Activated CD8-positive, alpha-beta T cell treated with anti-CD3 and anti-CD28 coated beads, Interleukin-2, amount 10 ng/mL, durations not matched to agents 7 days and 5 days (primary cell): ENCODE measurements around the gene HS6ST1. TPM values are rescaled to one million over a fixed set of nuclear protein-coding genes. Genes with fewer than 3 reads are reported as not detected.
A peak's percentile ranks its signal among the peaks of the same experiment; 100 is the strongest.

ENCODE experiments used
- ATAC-seq: fragments of 150-1000 bp; cut with Tn5 transposase; one replicate; pipeline ENCODE4 v1.10.0; 2021; ENCODE audit warnings: moderate library complexity
- CTCF ChIA-PET: fragments of 350-600 bp; sonication (Branson Sonifier 250); formaldehyde crosslinking; loops from one replicate; lab custom pipeline; 2021; ENCODE audit warnings: antibody characterized with exemption; lab: Charles Lee
- POLR2A ChIA-PET: fragments of 350-600 bp; sonication (Branson Sonifier 250); formaldehyde crosslinking; loops from one replicate; lab custom pipeline; 2021; ENCODE audit warnings: antibody characterized with exemption; lab: Charles Lee
- DNase-seq: peaks from one replicate; pipeline ENCODE4 v3.0.0-alpha.2; 2020
- H3K27ac Mint-ChIP-seq: one replicate; pipeline ENCODE4 v1.8.0; 2021; ENCODE audit warnings: mild to moderate bottlenecking, mixed read lengths
- H3K27me3 Mint-ChIP-seq: one replicate; pipeline ENCODE4 v1.8.0; 2021; ENCODE audit warnings: low read depth, mixed read lengths
- H3K36me3 Mint-ChIP-seq: one replicate; pipeline ENCODE4 v1.8.0; 2021; ENCODE audit warnings: low read depth, mixed read lengths
- H3K4me1 Mint-ChIP-seq: one replicate; pipeline ENCODE4 v1.8.0; 2021; ENCODE audit warnings: low read depth, mixed read lengths
- H3K4me3 Mint-ChIP-seq: one replicate; pipeline ENCODE4 v1.8.0; 2021; ENCODE audit warnings: mild to moderate bottlenecking, mixed read lengths
- H3K9me3 Mint-ChIP-seq: one replicate; pipeline ENCODE4 v1.8.0; 2022; ENCODE audit warnings: mixed read lengths; ENCODE audit not compliant: insufficient read depth
- total RNA-seq, 2 experiments: library from RNA; stranded (reverse); gene quantifications; one replicate each; pipeline ENCODE4 v1.2.3, GENCODE V29; 2021

The HS6ST1 gene
- total RNA-seq, 2 experiments from 2014 or later: 7.1 to 8.1 TPM

DNA sequence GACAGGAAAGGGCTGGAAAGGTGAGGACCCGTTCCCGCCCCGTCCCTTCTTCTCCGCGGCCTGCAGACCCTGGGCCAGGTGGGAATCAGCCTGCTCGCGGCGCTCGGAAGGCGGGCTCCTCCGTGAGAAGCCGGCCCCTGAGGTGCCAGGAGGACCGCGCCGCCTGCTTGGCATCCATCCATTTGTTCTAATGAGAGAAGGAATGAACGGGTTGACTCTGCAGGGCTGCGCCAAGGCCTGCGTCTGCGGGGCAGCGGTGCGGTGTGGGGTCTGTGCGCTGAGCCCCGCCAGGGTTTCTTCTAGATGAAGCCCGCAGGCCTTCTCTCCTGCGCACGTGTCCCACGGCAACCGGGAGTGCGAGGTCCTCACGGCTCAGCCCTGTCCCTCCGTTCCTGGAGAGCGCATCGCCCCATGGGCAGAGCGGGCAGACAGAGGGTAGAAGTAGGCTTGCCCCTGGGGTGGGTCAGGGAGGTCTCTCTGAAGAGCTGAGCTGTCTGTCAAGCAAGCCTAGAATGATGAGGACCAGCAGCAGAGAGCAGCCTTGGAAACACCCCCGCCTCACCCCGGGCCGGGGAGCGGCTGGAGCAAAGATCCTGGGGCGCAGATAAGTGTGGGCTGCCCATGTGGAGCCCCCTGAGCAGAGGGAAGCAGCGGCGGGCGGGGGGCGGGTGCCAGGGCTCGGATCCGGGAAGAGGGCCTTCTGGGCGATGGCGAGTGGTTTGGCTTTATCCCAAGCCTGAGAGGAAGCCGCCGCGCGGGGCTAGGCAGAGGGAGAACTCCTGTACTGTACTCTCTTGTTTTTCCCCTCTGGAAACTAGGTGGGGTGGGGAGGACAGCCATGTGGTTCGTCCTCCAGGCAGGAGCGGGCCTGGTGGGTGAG lies 27.9 kb upstream of the HS6ST1 start:
- DNase-seq: peak; percentile 10
- H3K4me3 Mint-ChIP-seq: no peak overlapping the region
- no peaks in the 10 kb centered on the region for H3K4me1 Mint-ChIP-seq
- H3K36me3 Mint-ChIP-seq: no peaks in the 10 kb centered on the region
- H3K9me3 Mint-ChIP-seq: peaks cover 6% of the 10 kb centered on the region
- POLR2A ChIA-PET: no interaction called here
- ATAC-seq: no peak
- H3K27me3 Mint-ChIP-seq: peaks cover under 1% of the 10 kb centered on the region
- CTCF ChIA-PET: no interaction called here
- H3K27ac Mint-ChIP-seq: no peak overlapping the region

GRCh38 chr2:128345436-128346165 lies 26.9 kb upstream of the HS6ST1 start:
- H3K27me3 Mint-ChIP-seq: no peaks in the 10 kb centered on the region
- peak; percentile 13 for DNase-seq
- POLR2A ChIA-PET: no interaction called here
- CTCF ChIA-PET: no interaction called here
- no peaks in the 10 kb centered on the region for H3K36me3 Mint-ChIP-seq
- no peaks in the 10 kb centered on the region for H3K4me1 Mint-ChIP-seq
- H3K27ac Mint-ChIP-seq: no peak overlapping the region
- peaks cover 6% of the 10 kb centered on the region for H3K9me3 Mint-ChIP-seq
- ATAC-seq: no peak
- no peak overlapping the region for H3K4me3 Mint-ChIP-seq

GRCh38 chr2:128344101-128344500 lies 25.4 kb upstream of the HS6ST1 start:
- no peak overlapping the region for H3K27ac Mint-ChIP-seq
- no peaks in the 10 kb centered on the region for H3K27me3 Mint-ChIP-seq
- no peak overlapping the region for H3K4me3 Mint-ChIP-seq
- peaks cover 12% of the 10 kb centered on the region for H3K9me3 Mint-ChIP-seq
- H3K4me1 Mint-ChIP-seq: no peaks in the 10 kb centered on the region
- no peaks in the 10 kb centered on the region for H3K36me3 Mint-ChIP-seq
- ChIA-PET CTCF (no interaction called here), POLR2A (no interaction called here)
- DNase-seq (peak; percentile 9), ATAC-seq (no peak)

DNA sequence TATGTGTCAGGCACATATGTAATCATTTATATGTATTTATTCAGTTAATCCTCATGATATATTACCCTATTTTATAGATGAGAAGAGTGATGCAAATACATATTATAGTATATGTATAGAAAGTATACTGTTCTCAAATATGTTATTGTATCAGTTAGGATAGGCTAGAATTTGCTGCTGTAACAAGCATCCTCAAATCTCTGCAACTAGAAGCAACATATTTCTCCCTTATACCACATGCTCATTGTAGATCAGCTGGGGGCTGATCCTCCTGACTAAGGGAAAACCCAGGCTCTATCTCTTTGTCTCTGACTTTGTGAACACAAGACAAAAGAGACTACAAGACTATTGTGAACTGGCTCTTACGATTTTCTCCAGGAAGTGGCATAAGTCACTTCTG lies 24.8 kb upstream of the HS6ST1 start:
- H3K27ac Mint-ChIP-seq: no peak overlapping the region
- ATAC-seq (no peak), DNase-seq (peak; percentile 2)
- POLR2A ChIA-PET: no interaction called here
- no peaks in the 10 kb centered on the region for H3K27me3 Mint-ChIP-seq
- no peaks in the 10 kb centered on the region for H3K4me1 Mint-ChIP-seq
- CTCF ChIA-PET: no interaction called here
- no peak overlapping the region for H3K4me3 Mint-ChIP-seq
- H3K9me3 Mint-ChIP-seq: peaks cover 12% of the 10 kb centered on the region
- no peaks in the 10 kb centered on the region for H3K36me3 Mint-ChIP-seq

DNA sequence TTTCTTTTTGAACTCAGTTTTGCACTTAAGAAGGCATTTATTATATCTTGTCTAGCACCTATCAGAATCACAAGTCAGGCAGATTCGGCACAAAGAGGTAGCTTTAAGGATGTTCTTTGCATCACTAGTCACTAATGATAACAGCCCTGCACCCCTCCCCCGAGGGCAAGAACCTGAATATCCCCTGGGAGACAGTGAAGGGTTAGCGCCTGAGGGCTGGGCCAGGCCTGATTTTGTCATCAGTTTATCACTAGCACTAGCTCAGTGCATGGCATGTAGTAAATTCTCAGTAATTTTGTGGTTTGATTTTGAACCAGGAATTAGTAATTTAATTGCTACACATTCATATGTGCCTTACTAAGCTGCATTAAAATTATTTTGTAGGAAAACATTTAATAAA lies 23.9 kb upstream of the HS6ST1 start:
- Mint-ChIP-seq H3K27me3 (no peaks in the 10 kb centered on the region), H3K27ac (no peak overlapping the region), H3K4me3 (no peak overlapping the region), H3K36me3 (no peaks in the 10 kb centered on the region), H3K9me3 (peaks cover 12% of the 10 kb centered on the region), H3K4me1 (no peaks in the 10 kb centered on the region)
- DNase-seq: no peak
- CTCF ChIA-PET: no interaction called here
- POLR2A ChIA-PET: no interaction called here
- ATAC-seq: no peak

- Mint-ChIP-seq H3K4me3 (no peak overlapping the region), H3K4me1 (no peaks in the 10 kb centered on the region), H3K9me3 (peaks cover 12% of the 10 kb centered on the region), H3K36me3 (no peaks in the 10 kb centered on the region), H3K27me3 (peaks cover 2% of the 10 kb centered on the region), H3K27ac (no peak overlapping the region)
- ATAC-seq (no peak), DNase-seq (no peak)
- ChIA-PET POLR2A (no interaction called here), CTCF (no interaction called here)
These were observed 23.0 kb upstream of the HS6ST1 start for GRCh38 chr2:128341621-128342020.

DNA sequence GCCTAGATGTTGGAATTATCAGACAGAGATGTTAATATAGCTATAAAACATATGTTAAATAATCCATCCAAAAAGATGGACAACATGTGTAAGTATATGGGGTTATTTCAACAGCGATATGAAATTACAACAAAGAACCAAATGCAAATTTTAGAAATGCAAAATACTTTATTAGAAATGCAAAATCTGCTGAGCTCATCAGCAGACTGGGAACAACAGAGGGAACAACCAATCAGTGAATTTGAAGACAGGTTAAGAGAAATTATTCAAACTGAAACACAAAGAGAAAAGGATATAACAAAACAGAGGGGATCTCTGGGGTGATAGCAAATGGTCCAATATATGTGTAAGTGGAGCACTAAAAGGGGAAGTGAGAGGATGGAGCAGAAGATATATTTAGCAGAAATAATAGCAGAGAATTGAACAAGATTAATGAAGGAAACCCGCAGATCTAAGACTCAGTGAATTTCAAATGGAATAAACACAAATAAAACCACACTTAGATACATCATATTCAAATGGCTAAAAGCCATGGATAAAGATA lies 13.5 kb upstream of the HS6ST1 start:
- H3K27ac Mint-ChIP-seq: no peak overlapping the region
- DNase-seq: no peak
- CTCF ChIA-PET: no interaction called here
- H3K36me3 Mint-ChIP-seq: peaks cover 3% of the 10 kb centered on the region
- H3K27me3 Mint-ChIP-seq: peaks cover 4% of the 10 kb centered on the region
- POLR2A ChIA-PET: no interaction called here
- H3K9me3 Mint-ChIP-seq: peaks cover 23% of the 10 kb centered on the region
- H3K4me3 Mint-ChIP-seq: no peak overlapping the region
- ATAC-seq: no peak
- no peaks in the 10 kb centered on the region for H3K4me1 Mint-ChIP-seq

DNA sequence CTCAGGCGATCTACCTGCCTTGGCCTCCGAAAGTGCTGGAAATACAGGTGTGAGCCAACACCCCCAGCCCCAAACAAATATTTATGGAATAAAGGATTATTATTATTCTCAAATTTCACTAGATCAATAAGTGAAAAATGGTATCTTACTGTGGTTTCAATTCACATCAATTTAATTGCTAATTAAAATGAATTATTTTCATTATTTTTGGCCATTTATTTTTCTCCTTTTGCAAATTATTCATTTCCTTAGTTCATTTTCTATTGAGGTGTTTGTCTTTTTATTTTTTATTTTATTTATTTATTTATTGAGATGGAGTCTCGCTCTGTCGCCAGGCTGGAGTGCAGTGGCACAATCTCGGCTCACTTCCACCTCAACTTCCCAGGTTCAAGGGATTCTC lies 11.9 kb upstream of the HS6ST1 start:
- DNase-seq (no peak), ATAC-seq (no peak)
- Mint-ChIP-seq H3K9me3 (peaks cover 19% of the 10 kb centered on the region), H3K4me3 (no peak overlapping the region), H3K27ac (no peak overlapping the region), H3K4me1 (no peaks in the 10 kb centered on the region), H3K27me3 (peaks cover 3% of the 10 kb centered on the region), H3K36me3 (peaks cover 3% of the 10 kb centered on the region)
- POLR2A ChIA-PET: no interaction called here
- CTCF ChIA-PET: no interaction called here

DNA sequence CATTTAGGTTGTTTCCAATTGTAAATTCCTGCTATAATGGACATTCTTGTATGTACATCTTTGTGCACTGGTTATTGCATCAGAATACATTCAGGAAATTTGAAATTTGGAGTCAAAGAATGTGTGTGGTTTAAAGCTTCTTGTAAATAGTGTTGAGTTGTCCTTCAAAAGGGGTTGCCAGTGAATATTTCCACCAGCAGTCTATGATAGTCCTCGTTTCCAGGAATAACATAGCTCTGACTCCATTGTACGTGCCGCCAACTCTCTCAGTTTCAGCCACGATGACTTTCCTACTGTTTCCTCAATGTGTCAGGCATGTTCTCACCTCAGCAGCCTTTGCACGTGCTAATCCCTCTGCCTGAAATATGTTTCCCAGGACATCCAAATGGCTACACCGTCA lies 10.9 kb upstream of the HS6ST1 start:
- H3K27ac Mint-ChIP-seq: no peak overlapping the region
- no peak overlapping the region for H3K4me3 Mint-ChIP-seq
- DNase-seq: peak; percentile 13

DNA sequence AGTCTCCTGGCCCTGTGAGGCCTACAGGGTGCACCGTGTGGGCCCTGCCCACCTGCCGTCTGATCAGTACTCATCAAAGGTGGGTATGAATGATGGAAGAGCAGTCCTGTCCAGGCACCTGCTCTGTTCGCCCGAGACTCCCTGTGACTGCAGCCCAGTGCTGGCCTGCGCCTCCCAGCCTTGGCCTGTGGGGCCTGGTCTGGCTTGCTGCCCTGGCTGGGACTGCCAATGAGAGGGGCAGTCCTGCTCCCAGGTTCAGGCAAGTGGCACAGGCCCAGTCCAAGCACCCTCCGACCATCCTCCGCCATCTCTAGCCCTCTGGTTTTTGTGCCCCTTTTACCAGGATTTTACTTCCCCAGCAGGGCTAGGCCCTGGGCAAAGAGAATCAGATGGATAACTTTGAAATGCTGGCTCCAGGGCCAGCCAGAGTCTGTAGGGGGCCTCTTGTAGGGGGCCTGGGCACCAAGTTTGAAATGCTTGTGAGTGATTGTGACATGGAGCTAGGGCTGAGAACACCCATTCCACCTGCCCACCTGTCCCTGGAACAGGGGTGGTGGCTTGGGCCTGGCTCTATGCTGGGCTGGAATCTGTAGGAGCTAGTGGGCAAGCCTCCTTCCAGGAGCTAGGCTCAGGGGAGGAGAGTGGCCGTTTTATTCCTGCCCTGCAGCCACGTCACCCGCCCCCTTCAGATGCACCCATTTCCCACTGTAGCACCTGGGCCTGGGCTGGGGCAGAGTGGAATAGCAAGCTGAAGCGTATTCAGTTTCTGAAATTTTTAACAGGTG lies 8.7 kb upstream of the HS6ST1 start:
- DNase-seq (no peak), ATAC-seq (no peak)
- peaks cover 13% of the 10 kb centered on the region for H3K9me3 Mint-ChIP-seq
- H3K27me3 Mint-ChIP-seq: no peaks in the 10 kb centered on the region
- H3K4me3 Mint-ChIP-seq: no peak overlapping the region
- POLR2A ChIA-PET: no interaction called here
- peaks cover 3% of the 10 kb centered on the region for H3K36me3 Mint-ChIP-seq
- CTCF ChIA-PET: no interaction called here
- no peak overlapping the region for H3K27ac Mint-ChIP-seq
- H3K4me1 Mint-ChIP-seq: no peaks in the 10 kb centered on the region

More for the DNA sequence above, 10.9 kb upstream of the HS6ST1 start:
- Mint-ChIP-seq H3K4me1 (no peaks in the 10 kb centered on the region), H3K9me3 (peaks cover 19% of the 10 kb centered on the region), H3K27me3 (peaks cover 3% of the 10 kb centered on the region), H3K36me3 (peaks cover 3% of the 10 kb centered on the region)
- POLR2A ChIA-PET: no interaction called here
- ATAC-seq: no peak
- CTCF ChIA-PET: interaction anchor here (0.7 kb wide), 1 partner anchor 71 kb away, joined by 3 read pairs; no protein-coding TSS in a partner anchor

- H3K27me3 Mint-ChIP-seq: peaks cover 4% of the 10 kb centered on the region
- H3K27ac Mint-ChIP-seq: no peak overlapping the region
- DNase-seq (no peak), ATAC-seq (no peak)
- ChIA-PET CTCF (no interaction called here), POLR2A (no interaction called here)
- no peaks in the 10 kb centered on the region for H3K36me3 Mint-ChIP-seq
- H3K4me3 Mint-ChIP-seq: no peak overlapping the region
- H3K9me3 Mint-ChIP-seq: peaks cover 2% of the 10 kb centered on the region
- H3K4me1 Mint-ChIP-seq: peaks cover 4% of the 10 kb centered on the region
These were observed 7.7 kb upstream of the HS6ST1 start for GRCh38 chr2:128326346-128326745.
